ENCODE data around the gene TBC1D8.

- TF ChIP-seq, protein P1, sequence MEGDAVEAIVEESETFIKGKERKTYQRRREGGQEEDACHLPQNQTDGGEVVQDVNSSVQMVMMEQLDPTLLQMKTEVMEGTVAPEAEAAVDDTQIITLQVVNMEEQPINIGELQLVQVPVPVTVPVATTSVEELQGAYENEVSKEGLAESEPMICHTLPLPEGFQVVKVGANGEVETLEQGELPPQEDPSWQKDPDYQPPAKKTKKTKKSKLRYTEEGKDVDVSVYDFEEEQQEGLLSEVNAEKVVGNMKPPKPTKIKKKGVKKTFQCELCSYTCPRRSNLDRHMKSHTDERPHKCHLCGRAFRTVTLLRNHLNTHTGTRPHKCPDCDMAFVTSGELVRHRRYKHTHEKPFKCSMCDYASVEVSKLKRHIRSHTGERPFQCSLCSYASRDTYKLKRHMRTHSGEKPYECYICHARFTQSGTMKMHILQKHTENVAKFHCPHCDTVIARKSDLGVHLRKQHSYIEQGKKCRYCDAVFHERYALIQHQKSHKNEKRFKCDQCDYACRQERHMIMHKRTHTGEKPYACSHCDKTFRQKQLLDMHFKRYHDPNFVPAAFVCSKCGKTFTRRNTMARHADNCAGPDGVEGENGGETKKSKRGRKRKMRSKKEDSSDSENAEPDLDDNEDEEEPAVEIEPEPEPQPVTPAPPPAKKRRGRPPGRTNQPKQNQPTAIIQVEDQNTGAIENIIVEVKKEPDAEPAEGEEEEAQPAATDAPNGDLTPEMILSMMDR (IDR thresholded peaks at IDR 0.05): no peak
- TF ChIP-seq POLR2A (IDR thresholded peaks at IDR 0.05): no peak
These were observed 155.7 kb downstream of the TBC1D8 start for GRCh38 chr2:100995309-100996075.

Data from esophagus squamous epithelium (tissue), 4 donors.